Ishikawa (cell line): ENCODE measurements around the gene SPAST.

ENCODE experiments used
- CEBPB ChIP-seq: IDR thresholded peaks from 2 replicates; pipeline ENCODE4 v1.6.1; 2012
- CREB1 ChIP-seq: IDR thresholded peaks from 2 replicates; pipeline ENCODE4 v1.6.1; 2012; ENCODE audit warnings: low read depth
- EGR1 ChIP-seq: IDR thresholded peaks from 2 replicates; pipeline ENCODE4 v1.6.1; 2012
- EP300 ChIP-seq: IDR thresholded peaks from 2 replicates; pipeline ENCODE4 v1.6.1; 2012; ENCODE audit warnings: borderline replicate concordance
- FOXM1 ChIP-seq: IDR thresholded peaks from 2 replicates; pipeline ENCODE4 v1.6.1; 2012; ENCODE audit warnings: low read depth, borderline replicate concordance
- NFIC ChIP-seq: IDR thresholded peaks from 2 replicates; pipeline ENCODE4 v1.6.1; 2012
- RAD21 ChIP-seq: IDR thresholded peaks from 2 replicates; pipeline ENCODE4 v1.6.1; 2012; ENCODE audit warnings: low read depth
- REST ChIP-seq: IDR thresholded peaks from 2 replicates; pipeline ENCODE4 v1.6.1; 2012; ENCODE audit warnings: low read depth, mild to moderate bottlenecking
- TAF1 ChIP-seq: IDR thresholded peaks from 2 replicates; pipeline ENCODE4 v1.6.1; 2012; ENCODE audit warnings: low read depth, mild to moderate bottlenecking
- TCF12 ChIP-seq: IDR thresholded peaks from 2 replicates; pipeline ENCODE4 v1.6.1; 2012; ENCODE audit warnings: low read depth
- TEAD4 ChIP-seq: IDR thresholded peaks from 2 replicates; pipeline ENCODE4 v1.6.1; 2012
- YY1 ChIP-seq: IDR thresholded peaks from 2 replicates; pipeline ENCODE4 v1.6.1; 2012; ENCODE audit warnings: low read depth
- ZBTB7A ChIP-seq: IDR thresholded peaks from 2 replicates; pipeline ENCODE4 v1.6.1; 2012; ENCODE audit warnings: low read depth
- TF ChIP-seq, protein P1 (sequence below): IDR thresholded peaks from 2 replicates; pipeline ENCODE4 v1.6.1; 2012
- TF ChIP-seq, protein P2 (sequence below): IDR thresholded peaks from 2 replicates; pipeline ENCODE4 v1.6.1; 2012

Gene SPAST

DNA sequence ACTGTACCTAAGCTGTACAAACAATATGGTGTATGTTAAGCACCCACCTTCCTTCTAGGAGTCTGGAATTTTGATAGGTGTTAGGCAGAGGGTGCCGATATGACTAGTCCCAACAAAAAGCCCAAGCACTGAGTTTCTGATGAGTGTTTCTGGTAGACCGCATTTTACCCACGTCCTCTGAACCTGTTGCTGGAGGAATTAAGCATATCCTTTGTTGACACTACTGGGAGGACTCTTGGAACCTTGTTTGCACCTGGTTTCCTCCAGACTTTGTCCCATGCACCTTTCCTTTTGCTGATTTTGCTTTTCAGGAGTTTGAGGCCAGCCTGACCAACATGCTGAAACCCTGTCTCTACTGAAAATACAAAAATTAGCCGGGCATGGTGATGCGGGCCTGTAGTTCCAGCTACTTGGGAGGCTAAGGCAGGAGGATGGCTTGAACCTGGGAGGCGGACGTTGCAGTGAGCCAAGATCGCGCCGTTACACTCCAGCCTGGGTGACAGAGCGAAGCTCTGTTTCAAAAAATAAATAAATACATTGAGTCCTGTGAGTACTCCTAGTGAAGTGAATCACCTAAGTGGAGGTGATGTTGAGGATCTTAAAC lies 11.4 kb upstream of the SPAST start:
- TF ChIP-seq ZBTB7A (no peak), EP300 (no peak), YY1 (no peak), TEAD4 (no peak), REST (no peak), EGR1 (no peak), NFIC (no peak), CREB1 (no peak), TAF1 (no peak), TCF12 (no peak), RAD21 (no peak), CEBPB (no peak), FOXM1 (no peak)
- TF ChIP-seq, protein P1, sequence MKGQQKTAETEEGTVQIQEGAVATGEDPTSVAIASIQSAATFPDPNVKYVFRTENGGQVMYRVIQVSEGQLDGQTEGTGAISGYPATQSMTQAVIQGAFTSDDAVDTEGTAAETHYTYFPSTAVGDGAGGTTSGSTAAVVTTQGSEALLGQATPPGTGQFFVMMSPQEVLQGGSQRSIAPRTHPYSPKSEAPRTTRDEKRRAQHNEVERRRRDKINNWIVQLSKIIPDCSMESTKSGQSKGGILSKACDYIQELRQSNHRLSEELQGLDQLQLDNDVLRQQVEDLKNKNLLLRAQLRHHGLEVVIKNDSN = no peak
- TF ChIP-seq, protein P2, sequence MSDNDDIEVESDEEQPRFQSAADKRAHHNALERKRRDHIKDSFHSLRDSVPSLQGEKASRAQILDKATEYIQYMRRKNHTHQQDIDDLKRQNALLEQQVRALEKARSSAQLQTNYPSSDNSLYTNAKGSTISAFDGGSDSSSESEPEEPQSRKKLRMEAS = no peak

GRCh38 chr2:32058130-32058529 lies 5.2 kb upstream of the SPAST start:
- TF ChIP-seq REST = no peak
- TF ChIP-seq YY1 = no peak
- no peak for TF ChIP-seq CREB1
- TF ChIP-seq EGR1 = no peak
- no peak for TF ChIP-seq TCF12
- TF ChIP-seq, protein P1 = no peak
- TF ChIP-seq EP300 = no peak
- no peak for TF ChIP-seq RAD21
- no peak for TF ChIP-seq TEAD4
- no peak for TF ChIP-seq ZBTB7A
- TF ChIP-seq, protein P2 = no peak
- TF ChIP-seq FOXM1 = no peak
- TF ChIP-seq NFIC = no peak
- no peak for TF ChIP-seq TAF1
- TF ChIP-seq CEBPB = no peak

DNA sequence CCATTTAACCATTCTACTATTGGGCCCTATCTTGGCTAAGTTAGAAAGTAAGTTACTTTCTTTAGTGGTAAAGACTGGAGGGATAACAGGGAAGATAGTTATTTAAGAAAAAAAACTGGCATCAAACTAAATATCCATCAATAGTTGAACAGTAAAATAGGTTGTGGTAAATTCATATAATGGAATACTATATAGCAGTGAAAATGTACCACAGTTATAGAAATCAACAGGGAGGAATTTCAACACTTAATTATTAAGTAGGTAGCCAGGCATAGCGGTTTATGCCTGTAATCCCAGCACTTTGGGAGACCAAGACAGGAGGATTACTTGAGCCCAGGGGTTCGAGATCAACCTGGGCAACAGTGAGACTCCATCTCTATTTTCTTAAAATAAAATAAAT lies 3.1 kb upstream of the SPAST start:
- no peak for TF ChIP-seq RAD21

GRCh38 chr2:32061430-32061829 lies 1.9 kb upstream of the SPAST start:
- no peak for TF ChIP-seq CREB1
- TF ChIP-seq, protein P1 = no peak
- TF ChIP-seq, protein P2 = no peak
- TF ChIP-seq TAF1 = no peak
- no peak for TF ChIP-seq EP300
- TF ChIP-seq REST = no peak
- TF ChIP-seq FOXM1 = no peak
- TF ChIP-seq EGR1 = no peak
